GM08714 (cell line): ENCODE measurements around the gene ADGRF5.

Experiments
- H3K4me3 ChIP-seq: fragments of 200-500 bp; sonication (Bioruptor generic); 2 replicates; pipeline ENCODE4 v1.5.1; 2014; ENCODE audit warnings: mild to moderate bottlenecking, low read length, inconsistent platforms
- ZNF274 ChIP-seq: IDR thresholded peaks from 2 replicates; pipeline ENCODE4 v1.6.1; 2012; ENCODE audit warnings: mild to moderate bottlenecking, low read depth, low read length

The ADGRF5 gene

DNA sequence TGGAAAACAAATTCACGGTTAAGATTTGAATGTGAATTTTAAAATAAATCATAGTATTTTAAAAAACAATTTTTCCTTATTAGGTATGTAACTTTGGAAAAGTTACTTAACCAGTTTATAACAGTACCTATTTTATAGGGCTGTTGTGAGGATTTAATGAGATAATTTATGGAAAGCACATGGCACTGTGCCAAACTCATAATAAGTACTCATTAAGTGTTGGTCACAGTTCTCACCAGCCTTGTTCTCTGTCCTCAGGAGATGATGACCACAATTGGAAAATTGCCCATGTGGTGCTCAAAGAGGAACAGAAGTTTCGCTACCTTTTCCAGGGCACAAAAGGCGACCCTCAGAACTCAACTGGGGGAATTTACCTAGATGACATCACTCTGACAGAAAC is 88.9 kb downstream of the ADGRF5 start:
- H3K4me3 ChIP-seq, result no peak overlapping the region
- TF ChIP-seq ZNF274, result no peak

DNA sequence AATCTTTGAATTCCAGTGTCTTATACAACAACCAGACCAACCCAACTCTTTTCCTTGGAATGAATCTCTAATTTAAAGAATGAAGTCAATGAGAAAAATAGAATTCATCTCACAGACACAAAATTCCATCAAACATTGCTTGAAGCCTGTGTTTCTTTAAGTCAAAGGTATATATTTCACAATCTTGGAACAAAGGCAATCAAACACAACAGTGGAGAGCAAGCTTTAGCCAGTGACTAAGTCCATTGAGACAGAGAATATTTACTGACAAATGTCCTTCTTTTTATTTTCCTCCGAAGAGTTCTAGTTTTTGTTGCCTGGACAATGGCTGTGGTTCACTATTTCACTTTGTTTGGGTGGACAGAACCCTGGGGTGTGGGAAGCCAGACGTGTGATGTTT is 92.8 kb downstream of the ADGRF5 start:
- no peak overlapping the region for H3K4me3 ChIP-seq
- TF ChIP-seq ZNF274, result no peak

- H3K4me3 ChIP-seq, result no peak overlapping the region
- no peak for TF ChIP-seq ZNF274
Observed at GRCh38 chr6:46821458-46821881, 100.3 kb downstream of the ADGRF5 start.

DNA sequence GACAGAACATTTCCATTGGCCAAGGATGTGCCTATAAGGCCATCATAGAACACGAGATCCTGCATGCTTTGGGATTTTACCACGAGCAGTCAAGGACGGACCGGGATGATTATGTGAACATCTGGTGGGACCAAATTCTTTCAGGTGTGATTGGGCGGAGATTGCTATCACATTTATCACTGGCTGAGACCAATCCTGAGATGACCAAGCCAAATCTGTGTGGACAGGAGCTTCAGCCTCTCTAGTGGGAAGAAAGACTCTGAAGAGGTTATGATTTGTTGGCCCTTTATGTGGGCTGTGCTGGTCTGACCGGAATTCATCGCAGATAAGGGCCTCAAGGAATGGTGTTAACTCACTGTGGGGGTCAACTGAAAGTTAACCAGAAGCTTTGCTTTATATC is 102.2 kb downstream of the ADGRF5 start:
- H3K4me3 ChIP-seq, result no peak overlapping the region
- TF ChIP-seq ZNF274, result no peak

DNA sequence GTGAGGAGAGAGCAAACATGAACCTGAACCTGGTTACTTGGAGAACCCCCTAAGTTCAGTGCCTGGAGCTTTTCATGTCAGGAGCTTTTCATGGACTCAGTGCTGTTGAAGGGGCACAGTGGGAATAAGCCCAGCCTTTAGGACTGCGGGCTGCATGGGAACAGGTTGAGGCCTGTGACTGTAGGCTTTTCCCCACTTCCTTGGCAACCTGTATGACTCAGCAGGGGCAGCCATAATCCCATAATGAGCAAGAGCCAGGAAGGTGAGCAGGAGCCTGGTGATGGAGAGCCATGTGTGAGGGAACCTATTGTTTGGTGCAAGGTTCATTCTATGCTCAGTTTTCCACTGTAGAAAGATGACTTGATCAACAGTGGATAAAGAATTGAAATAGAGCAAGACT is 105.1 kb downstream of the ADGRF5 start:
- no peak for TF ChIP-seq ZNF274
- H3K4me3 ChIP-seq, result no peak overlapping the region

- TF ChIP-seq ZNF274, result no peak
- no peak overlapping the region for H3K4me3 ChIP-seq
Observed at GRCh38 chr6:46815130-46815529, 106.6 kb downstream of the ADGRF5 start.

GRCh38 chr6:46808806-46809205 is 112.9 kb downstream of the ADGRF5 start:
- H3K4me3 ChIP-seq, result no peak overlapping the region
- TF ChIP-seq ZNF274, result no peak
